ENCODE measurements around the gene FOS.

FOS gene

GRCh38 chr14:75244121-75244520, 34.5 kb upstream of the FOS start:
- no peak for TF ChIP-seq POLR2A (IDR thresholded peaks at IDR 0.05; ENCODE audit: low read length)
- DNase-seq: no peak

- TF ChIP-seq POLR2A (IDR thresholded peaks at IDR 0.05; ENCODE audit: low read length): no peak
- no peak for TF ChIP-seq GATA1 (IDR thresholded peaks at IDR 0.05; ENCODE audit: low read depth, low read length)
- no peak for DNase-seq
Observed at GRCh38 chr14:75246546-75247285, 31.9 kb upstream of the FOS start.

GRCh38 chr14:75247286-75247922, 31.2 kb upstream of the FOS start:
- TF ChIP-seq POLR2A (IDR thresholded peaks at IDR 0.05; ENCODE audit: low read length) (no peak), GATA1 (IDR thresholded peaks at IDR 0.05; ENCODE audit: low read depth, low read length) (no peak)
- DNase-seq: no peak

GRCh38 chr14:75247939-75248338, 30.7 kb upstream of the FOS start:
- DNase-seq: no peak
- no peak for TF ChIP-seq GATA1 (IDR thresholded peaks at IDR 0.05; ENCODE audit: low read depth, low read length)
- no peak for TF ChIP-seq POLR2A (IDR thresholded peaks at IDR 0.05; ENCODE audit: low read length)

GRCh38 chr14:75249251-75249957, 29.2 kb upstream of the FOS start:
- no peak for DNase-seq
- no peak for TF ChIP-seq GATA1 (IDR thresholded peaks at IDR 0.05; ENCODE audit: low read depth, low read length)
- no peak for TF ChIP-seq POLR2A (IDR thresholded peaks at IDR 0.05; ENCODE audit: low read length)

GRCh38 chr14:75249958-75250336, 28.7 kb upstream of the FOS start:
- TF ChIP-seq POLR2A (IDR thresholded peaks at IDR 0.05; ENCODE audit: low read length): no peak
- TF ChIP-seq GATA1 (IDR thresholded peaks at IDR 0.05; ENCODE audit: low read depth, low read length): no peak
- DNase-seq: no peak

GRCh38 chr14:75250800-75251199, 27.8 kb upstream of the FOS start:
- DNase-seq: no peak
- TF ChIP-seq POLR2A (IDR thresholded peaks at IDR 0.05; ENCODE audit: low read length) (no peak), GATA1 (IDR thresholded peaks at IDR 0.05; ENCODE audit: low read depth, low read length) (no peak)

GRCh38 chr14:75252254-75252837, 26.3 kb upstream of the FOS start:
- TF ChIP-seq POLR2A (IDR thresholded peaks at IDR 0.05; ENCODE audit: low read length): no peak
- TF ChIP-seq GATA1 (IDR thresholded peaks at IDR 0.05; ENCODE audit: low read depth, low read length): no peak
- DNase-seq: no peak

- DNase-seq: no peak
- TF ChIP-seq GATA1 (IDR thresholded peaks at IDR 0.05; ENCODE audit: low read depth, low read length) (no peak), POLR2A (IDR thresholded peaks at IDR 0.05; ENCODE audit: low read length) (no peak)
Observed at GRCh38 chr14:75254381-75254822, 24.2 kb upstream of the FOS start.

GRCh38 chr14:75254901-75255584, 23.6 kb upstream of the FOS start:
- DNase-seq: no peak
- no peak for TF ChIP-seq POLR2A (IDR thresholded peaks at IDR 0.05; ENCODE audit: low read length)
- TF ChIP-seq GATA1 (IDR thresholded peaks at IDR 0.05; ENCODE audit: low read depth, low read length): no peak

- TF ChIP-seq POLR2A (IDR thresholded peaks at IDR 0.05; ENCODE audit: low read length): no peak
- peak in 1 of 2 experiments; percentile 30 for DNase-seq
Observed at GRCh38 chr14:75258079-75258802, 20.4 kb upstream of the FOS start.

- peak; percentile 99 to 100 for DNase-seq
- TF ChIP-seq GATA1 (IDR thresholded peaks at IDR 0.05; ENCODE audit: low read depth, low read length): no peak
- TF ChIP-seq POLR2A (IDR thresholded peaks at IDR 0.05; ENCODE audit: low read length): peak; percentile 92
Observed at GRCh38 chr14:75258803-75259509, 19.7 kb upstream of the FOS start.

- TF ChIP-seq POLR2A (IDR thresholded peaks at IDR 0.05; ENCODE audit: low read length): peak; percentile 60
- no peak for TF ChIP-seq GATA1 (IDR thresholded peaks at IDR 0.05; ENCODE audit: low read depth, low read length)
- DNase-seq: peak in 1 of 2 experiments; percentile 78
Observed at GRCh38 chr14:75259510-75259855, 19.1 kb upstream of the FOS start.

Measured in erythroblast (primary cell).